Astrocyte of the spinal cord (primary cell): ENCODE data around the gene PSMC5.
"Not testable (repeated sequence)": the region's sequence is repeated elsewhere in the genome, so short reads cannot be mapped to it uniquely, and the experiment has no call there.

Experiments used
- DNase-seq: peaks from one replicate; pipeline ENCODE4 v3.0.0; 2011; ENCODE audit warnings: low read depth, low spot score
- H3K4me3 ChIP-seq: 2 replicates; pipeline ENCODE4 v1.5.1; 2011; ENCODE audit warnings: low read depth, mild to moderate bottlenecking, low read length, moderate library complexity
- in situ Hi-C: cut with HindIII; loops from 2 replicates; pipeline ENCODE4 v1.10.0; 2017; ENCODE audit warnings: low sequenced_read_pairs
- TF ChIP-seq, protein P1 (sequence below): IDR thresholded peaks from 2 replicates; pipeline ENCODE4 v1.5.1; 2012; ENCODE audit warnings: low read depth, mild to moderate bottlenecking, low read length, inconsistent platforms

Gene PSMC5

DNA sequence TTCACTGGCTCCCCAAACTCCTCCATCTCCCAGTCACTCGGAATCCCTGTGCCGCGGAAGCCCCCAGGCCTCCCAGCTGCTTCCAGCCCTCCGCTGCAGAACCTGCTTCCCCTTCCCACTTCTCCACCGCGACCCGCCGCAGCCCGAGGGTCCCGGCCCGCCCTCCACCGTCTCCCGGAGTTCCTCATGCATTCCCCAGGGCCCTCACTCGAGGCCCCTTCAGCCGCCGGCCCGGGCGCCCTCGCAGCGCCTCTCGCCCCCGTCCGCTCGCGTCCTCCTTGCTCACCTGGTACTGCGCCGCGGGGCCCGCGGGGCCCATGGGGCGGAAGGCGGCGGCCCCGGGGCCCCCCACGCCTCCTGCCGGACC, 14.9 kb downstream of the PSMC5 start:
- H3K4me3 ChIP-seq: peak overlapping the region; percentile 87
- TF ChIP-seq, protein P1, sequence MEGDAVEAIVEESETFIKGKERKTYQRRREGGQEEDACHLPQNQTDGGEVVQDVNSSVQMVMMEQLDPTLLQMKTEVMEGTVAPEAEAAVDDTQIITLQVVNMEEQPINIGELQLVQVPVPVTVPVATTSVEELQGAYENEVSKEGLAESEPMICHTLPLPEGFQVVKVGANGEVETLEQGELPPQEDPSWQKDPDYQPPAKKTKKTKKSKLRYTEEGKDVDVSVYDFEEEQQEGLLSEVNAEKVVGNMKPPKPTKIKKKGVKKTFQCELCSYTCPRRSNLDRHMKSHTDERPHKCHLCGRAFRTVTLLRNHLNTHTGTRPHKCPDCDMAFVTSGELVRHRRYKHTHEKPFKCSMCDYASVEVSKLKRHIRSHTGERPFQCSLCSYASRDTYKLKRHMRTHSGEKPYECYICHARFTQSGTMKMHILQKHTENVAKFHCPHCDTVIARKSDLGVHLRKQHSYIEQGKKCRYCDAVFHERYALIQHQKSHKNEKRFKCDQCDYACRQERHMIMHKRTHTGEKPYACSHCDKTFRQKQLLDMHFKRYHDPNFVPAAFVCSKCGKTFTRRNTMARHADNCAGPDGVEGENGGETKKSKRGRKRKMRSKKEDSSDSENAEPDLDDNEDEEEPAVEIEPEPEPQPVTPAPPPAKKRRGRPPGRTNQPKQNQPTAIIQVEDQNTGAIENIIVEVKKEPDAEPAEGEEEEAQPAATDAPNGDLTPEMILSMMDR: no peak
- DNase-seq: peak; percentile 29
- in situ Hi-C loops: no loop called here

DNA sequence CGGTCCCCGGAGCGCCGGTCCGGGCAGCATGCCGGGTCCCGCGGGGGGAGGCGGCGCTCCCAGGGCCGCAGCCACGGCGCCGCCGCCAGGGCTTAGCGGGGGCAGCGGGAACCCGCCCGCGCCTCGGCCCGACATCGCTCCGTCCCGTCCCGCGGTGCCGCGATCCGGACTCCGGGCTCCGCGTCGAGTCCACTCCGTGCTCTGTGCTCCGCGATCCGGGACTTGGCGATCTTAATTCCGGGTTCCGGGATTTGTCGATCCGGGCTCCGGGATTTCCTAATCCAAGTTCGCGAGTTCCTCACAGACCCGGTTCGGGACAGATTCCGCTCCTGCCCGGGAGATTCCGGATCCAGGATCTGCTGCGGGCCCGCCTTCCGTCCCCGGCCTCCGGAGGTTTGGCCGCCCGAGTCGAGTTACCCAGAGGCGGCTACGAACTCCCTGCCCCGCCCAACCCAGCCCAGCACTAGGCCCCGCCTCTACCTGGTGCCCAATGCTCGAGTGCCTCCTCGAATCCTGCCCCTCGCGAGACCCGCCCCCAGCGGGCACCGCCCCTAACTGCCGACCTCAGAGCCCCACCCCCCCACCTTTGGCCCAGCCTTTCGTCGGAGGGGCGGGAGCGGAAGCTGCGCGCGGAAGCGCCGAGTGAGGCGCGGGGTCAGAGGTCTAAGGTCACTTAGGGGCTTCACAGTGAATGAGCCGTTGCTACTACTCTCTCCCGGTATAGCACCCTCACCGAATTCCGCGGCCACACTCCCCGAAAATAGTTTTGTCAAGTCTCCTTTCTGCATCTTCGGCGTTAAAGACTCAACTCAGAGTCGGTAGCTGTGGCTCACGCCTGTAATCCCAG, 15.5 kb downstream of the PSMC5 start, which contains the start of gene SMARCD2:
Gene SMARCD2 (minus strand): TSS at position 146 of the 847 bp plus-strand sequence. CDS start 11 bp downstream, at position 135.
- TF ChIP-seq, protein P1: no peak
- in situ Hi-C loops: no loop called here
- DNase-seq: peak; percentile 100
- peak within 1 kb of the TSS; percentile 87 for H3K4me3 ChIP-seq

DNA sequence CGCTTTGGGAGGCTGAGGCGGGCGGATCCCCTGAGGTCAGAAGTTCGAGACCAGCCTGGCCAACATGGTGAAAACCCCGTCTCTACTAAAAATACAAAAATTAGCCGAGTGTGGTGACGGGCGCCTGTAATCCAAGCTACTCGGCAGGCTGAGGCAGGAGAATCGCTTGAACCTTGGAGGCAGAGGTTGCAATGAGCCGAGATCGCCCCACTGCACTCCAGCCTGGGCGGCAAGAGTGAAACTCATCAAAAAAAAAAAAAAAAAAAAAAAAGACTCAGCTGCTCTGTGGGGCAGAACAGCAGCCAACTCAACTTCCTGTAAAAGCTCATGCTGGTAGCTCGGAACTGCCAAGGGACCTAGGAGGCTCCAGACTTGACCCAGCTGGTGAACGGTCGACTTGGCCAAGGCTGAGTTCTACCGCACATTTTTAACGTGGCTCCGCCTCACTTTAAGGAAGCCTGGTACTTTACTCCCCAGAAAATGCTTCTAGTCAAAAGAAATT, 16.2 kb downstream of the PSMC5 start:
- DNase-seq: peak; percentile 27
- in situ Hi-C loops: not testable (repeated sequence)
- H3K4me3 ChIP-seq: peak overlapping the region; percentile 87

DNA sequence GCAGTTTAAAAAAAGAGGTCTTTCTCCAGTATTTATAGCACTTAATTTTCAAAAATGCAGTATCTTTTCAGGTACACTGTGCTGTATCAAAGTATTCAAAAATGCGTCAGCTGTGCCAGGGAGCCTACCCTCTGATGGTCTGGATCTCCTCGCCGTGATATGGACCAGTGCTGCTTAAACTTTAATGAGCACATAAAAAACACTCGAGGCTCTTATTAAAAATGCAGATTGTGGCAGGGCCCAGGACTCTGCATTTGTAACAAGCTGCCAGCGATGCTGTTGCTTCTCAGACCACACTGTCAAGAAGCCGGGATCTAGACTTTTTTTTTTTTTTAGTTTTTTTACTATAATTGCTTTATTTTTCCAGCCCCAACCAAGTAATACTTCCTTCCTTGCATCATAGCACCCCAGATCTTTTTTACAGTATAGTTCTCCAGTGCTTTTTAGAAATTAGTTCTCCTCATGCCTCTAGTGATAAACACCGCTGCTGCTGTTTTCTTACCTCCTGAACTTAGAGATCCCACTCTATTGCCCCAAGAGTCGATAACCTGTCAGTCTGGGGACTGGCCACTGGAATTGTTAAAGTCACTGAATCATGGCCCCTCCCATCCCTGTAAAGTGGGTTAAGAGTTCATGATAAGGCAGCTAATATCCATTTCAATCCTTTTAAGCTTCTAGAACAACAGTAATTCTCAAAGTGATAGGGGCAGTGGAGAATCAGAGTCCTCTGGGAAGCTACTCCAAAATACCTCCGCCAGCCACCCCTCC, 16.9 kb downstream of the PSMC5 start:
- H3K4me3 ChIP-seq: no peak overlapping the region
- in situ Hi-C loops: no loop called here
- TF ChIP-seq, protein P1: no peak
- DNase-seq: no peak

DNA sequence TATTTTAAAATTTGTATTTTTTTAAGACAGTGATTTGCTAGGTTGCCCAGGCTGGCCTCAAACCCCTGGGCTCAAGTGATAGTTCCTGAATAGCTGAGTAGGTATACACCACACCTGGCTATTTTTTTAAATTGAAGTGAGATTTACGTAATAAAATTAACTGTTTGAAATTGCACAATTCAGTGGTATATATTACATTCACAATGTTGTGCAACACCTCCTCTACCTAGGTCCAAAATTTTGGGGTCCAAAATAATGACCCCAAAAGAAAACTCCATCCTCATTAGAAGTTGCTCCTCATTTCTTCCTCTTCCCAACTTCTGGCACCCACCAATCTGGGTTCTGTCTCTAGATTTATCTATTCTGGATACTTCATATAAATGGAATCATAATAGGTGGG, 18.3 kb downstream of the PSMC5 start:
- TF ChIP-seq, protein P1: no peak
- in situ Hi-C loops: no loop called here
- H3K4me3 ChIP-seq: no peak overlapping the region
- no peak for DNase-seq

DNA sequence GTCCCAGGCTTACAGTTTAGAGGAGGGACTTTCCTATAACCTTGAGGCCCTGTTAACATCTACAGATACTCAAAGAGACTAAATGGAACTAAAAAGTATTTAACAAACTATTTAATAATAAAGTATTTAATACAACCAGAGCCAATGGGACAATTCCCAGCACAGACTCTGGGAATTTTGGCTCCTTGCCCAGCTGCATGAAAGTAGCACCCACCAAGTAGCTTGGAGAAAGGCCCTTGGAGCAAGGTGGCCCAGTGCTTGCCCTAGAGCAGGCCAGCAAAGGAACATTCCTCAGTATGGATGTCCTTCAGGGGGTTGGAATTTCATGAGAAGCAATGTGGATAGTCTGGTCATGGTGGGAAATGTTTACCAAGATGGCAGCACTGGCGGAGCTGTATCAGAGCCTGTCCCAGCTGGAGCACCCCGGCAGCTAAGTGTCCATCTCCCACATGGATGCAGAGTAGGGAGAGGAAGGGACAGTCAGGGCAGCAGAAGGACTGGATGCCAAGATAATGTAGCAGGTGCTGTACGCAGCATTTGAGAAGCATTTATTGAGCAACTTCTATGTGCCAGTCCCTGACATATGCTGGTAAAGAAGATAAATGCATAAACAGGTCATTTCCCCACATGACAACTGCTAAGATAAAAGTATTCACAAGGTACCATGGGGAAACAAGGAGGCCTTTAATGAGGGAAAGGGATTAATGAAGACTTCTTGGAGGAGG, 20.5 kb downstream of the PSMC5 start:
- H3K4me3 ChIP-seq: no peak overlapping the region
- TF ChIP-seq, protein P1: no peak
- DNase-seq: no peak
- in situ Hi-C loops: no loop called here
